A673 (cell line): ENCODE data around the gene ADGRG3.

Source experiments
- EZH2 ChIP-seq: fragments of 200-600 bp; sonication (generic); IDR thresholded peaks from 2 replicates; pipeline ENCODE4 v1.6.1; 2017; ENCODE audit warnings: borderline replicate concordance, low read depth, mild to moderate bottlenecking, mixed read lengths, antibody characterized with exemption, low read length; ENCODE audit not compliant: poor library complexity, severe bottlenecking
- TF ChIP-seq, protein P1 (sequence below): fragments of 300-800, 200-600 bp; sonication (generic); conservative IDR thresholded peaks from 2 replicates; pipeline ENCODE4 v1.5.1; 2017; ENCODE audit warnings: low read depth, mild to moderate bottlenecking, antibody characterized with exemption, low read length, moderate library complexity, mixed read lengths

DNA sequence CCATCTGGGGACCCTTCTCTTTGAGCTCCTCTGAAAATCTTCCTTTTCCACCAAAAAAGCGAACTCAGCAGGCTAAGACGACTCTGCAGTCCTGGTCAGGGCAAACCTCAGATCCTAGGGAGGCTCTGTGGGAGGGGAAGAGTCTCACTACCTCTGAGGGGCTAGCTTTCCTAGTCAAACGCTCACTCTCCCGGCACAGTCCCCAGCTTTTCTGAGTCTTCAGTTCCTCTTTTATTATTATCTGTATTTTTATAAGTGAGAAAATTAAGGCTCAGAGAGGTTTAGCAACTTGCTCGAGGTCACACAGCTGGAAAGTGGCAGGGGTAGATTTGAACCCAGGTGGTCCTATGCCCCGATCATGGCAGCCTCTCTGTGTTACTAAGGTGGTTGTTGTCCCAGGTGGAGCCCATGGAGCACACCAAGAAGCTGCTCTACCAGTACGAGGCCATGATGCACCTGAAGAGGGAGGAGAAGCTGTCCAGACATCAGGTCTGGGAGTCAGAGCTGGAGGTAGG lies 58.4 kb downstream of the ADGRG3 start:
- TF ChIP-seq, protein P1, sequence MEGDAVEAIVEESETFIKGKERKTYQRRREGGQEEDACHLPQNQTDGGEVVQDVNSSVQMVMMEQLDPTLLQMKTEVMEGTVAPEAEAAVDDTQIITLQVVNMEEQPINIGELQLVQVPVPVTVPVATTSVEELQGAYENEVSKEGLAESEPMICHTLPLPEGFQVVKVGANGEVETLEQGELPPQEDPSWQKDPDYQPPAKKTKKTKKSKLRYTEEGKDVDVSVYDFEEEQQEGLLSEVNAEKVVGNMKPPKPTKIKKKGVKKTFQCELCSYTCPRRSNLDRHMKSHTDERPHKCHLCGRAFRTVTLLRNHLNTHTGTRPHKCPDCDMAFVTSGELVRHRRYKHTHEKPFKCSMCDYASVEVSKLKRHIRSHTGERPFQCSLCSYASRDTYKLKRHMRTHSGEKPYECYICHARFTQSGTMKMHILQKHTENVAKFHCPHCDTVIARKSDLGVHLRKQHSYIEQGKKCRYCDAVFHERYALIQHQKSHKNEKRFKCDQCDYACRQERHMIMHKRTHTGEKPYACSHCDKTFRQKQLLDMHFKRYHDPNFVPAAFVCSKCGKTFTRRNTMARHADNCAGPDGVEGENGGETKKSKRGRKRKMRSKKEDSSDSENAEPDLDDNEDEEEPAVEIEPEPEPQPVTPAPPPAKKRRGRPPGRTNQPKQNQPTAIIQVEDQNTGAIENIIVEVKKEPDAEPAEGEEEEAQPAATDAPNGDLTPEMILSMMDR, result no peak
- no peak for TF ChIP-seq EZH2
